Loucy (cell line): ENCODE results near the gene POLR1H.

ENCODE experiments used
- H2AFZ ChIP-seq: fragments of 200-600 bp; sonication (generic); 2 replicates; pipeline ENCODE4 v1.6.0; 2016; ENCODE audit warnings: antibody characterized with exemption, mild to moderate bottlenecking, low read length, moderate library complexity
- H3F3A ChIP-seq: fragments of 200-600 bp; 2 replicates; pipeline ENCODE4 v1.6.0; 2016; ENCODE audit warnings: antibody characterized with exemption, low read depth, mild to moderate bottlenecking
- H3K27me3 ChIP-seq: fragments of 200-600 bp; sonication (generic); 2 replicates; pipeline ENCODE4 v1.6.1; 2014; ENCODE audit warnings: low read length, mild to moderate bottlenecking; ENCODE audit not compliant: insufficient read depth, poor library complexity, severe bottlenecking
- H3K36me3 ChIP-seq: fragments of 200-600 bp; sonication (generic); 2 replicates; pipeline ENCODE4 v1.6.1; 2016; ENCODE audit warnings: low read length; ENCODE audit not compliant: insufficient read depth
- H3K4me1 ChIP-seq: fragments of 200-600 bp; sonication (generic); 2 replicates; pipeline ENCODE4 v1.5.1; 2014; ENCODE audit warnings: low read length, mild to moderate bottlenecking; ENCODE audit not compliant: insufficient read depth, poor library complexity, severe bottlenecking
- H3K4me2 ChIP-seq: fragments of 200-600 bp; sonication (generic); 2 replicates; pipeline ENCODE4 v1.6.0; 2014; ENCODE audit warnings: antibody characterized with exemption, low read length, low read depth, mild to moderate bottlenecking; ENCODE audit not compliant: poor library complexity, severe bottlenecking
- H3K4me3 ChIP-seq: fragments of 200-600 bp; sonication (generic); 2 replicates; pipeline ENCODE4 v1.5.1; 2014; ENCODE audit warnings: low read length, mild to moderate bottlenecking, mixed read lengths; ENCODE audit not compliant: poor library complexity, severe bottlenecking
- H3K79me2 ChIP-seq: fragments of 200-600 bp; sonication (generic); 2 replicates; pipeline ENCODE4 v1.6.1; 2014; ENCODE audit warnings: low read length; ENCODE audit not compliant: insufficient read depth
- H3K9ac ChIP-seq: fragments of 200-600 bp; sonication (generic); 2 replicates; pipeline ENCODE4 v1.6.0; 2014; ENCODE audit warnings: mild to moderate bottlenecking, low read depth, low read length, moderate library complexity; ENCODE audit not compliant: poor library complexity, severe bottlenecking
- H3K9me2 ChIP-seq: fragments of 200-600 bp; sonication (generic); replicated peaks from 2 replicates; pipeline ENCODE4 v1.6.1; 2016; ENCODE audit warnings: low read depth, low read length, mixed read lengths
- H3K9me3 ChIP-seq: fragments of 200-600 bp; sonication (generic); 2 replicates; pipeline ENCODE4 v1.6.1; 2014; ENCODE audit warnings: mild to moderate bottlenecking, antibody characterized with exemption, low read length, low read depth; ENCODE audit not compliant: insufficient read depth
- H4K20me1 ChIP-seq: fragments of 200-600 bp; sonication (generic); 2 replicates; pipeline ENCODE4 v1.6.0; 2014; ENCODE audit warnings: antibody characterized with exemption, low read length, mild to moderate bottlenecking; ENCODE audit not compliant: insufficient read depth, poor library complexity, severe bottlenecking
- EZH2phosphoT487 ChIP-seq: fragments of 200-600 bp; IDR thresholded peaks from 2 replicates; pipeline ENCODE4 v1.6.1; 2018; ENCODE audit warnings: antibody characterized with exemption, mild to moderate bottlenecking, moderate library complexity, borderline replicate concordance
- TF ChIP-seq, protein P1 (sequence below): fragments of 200-600 bp; sonication (generic); conservative IDR thresholded peaks from 2 replicates; pipeline ENCODE4 v1.5.1; 2014; ENCODE audit warnings: mild to moderate bottlenecking, antibody characterized with exemption, low read length

POLR1H gene

DNA sequence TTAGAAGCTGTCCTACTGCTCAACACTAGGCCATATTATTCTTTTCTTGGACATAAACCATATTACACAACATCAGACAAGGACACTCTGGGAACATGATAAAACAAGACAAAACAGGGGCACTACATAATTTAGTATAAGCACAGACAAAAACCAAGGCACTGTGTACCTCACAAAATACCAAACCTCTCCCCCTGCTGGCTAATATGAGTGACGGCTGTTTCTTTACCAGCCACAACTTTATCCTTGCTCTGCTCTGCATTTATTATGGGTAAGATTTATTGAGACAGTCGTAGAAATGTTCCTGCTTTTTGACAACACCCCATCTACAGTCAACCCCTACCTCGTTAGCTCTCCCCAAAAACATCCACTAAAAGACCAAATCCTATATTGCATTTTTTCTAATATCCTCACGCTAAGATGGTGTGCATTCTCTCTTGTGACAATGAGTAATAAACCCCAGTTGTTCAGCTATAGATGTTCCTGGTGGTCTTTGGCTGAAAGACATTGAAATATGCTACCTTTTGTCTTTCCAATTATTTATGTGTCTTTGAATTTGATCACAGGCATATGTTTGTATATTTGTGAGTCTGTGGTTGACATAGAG is 23.8 kb upstream of the POLR1H start:
- Histone ChIP-seq H3K4me1 (no peaks in the 10 kb centered on the region), H3K4me2 (no peak overlapping the region), H3K27me3 (no peaks in the 10 kb centered on the region), H3F3A (no peaks in the 10 kb centered on the region), H3K36me3 (peaks cover 4% of the 10 kb centered on the region; the same call in 1 of the 2 replicates), H3K4me3 (no peak overlapping the region), H3K79me2 (no peaks in the 10 kb centered on the region), H3K9me3 (no peaks in the 10 kb centered on the region), H2AFZ (no peak overlapping the region), H4K20me1 (no peaks in the 10 kb centered on the region), H3K9ac (no peak overlapping the region), H3K9me2 (no peaks in the 10 kb centered on the region)
- TF ChIP-seq, protein P1, sequence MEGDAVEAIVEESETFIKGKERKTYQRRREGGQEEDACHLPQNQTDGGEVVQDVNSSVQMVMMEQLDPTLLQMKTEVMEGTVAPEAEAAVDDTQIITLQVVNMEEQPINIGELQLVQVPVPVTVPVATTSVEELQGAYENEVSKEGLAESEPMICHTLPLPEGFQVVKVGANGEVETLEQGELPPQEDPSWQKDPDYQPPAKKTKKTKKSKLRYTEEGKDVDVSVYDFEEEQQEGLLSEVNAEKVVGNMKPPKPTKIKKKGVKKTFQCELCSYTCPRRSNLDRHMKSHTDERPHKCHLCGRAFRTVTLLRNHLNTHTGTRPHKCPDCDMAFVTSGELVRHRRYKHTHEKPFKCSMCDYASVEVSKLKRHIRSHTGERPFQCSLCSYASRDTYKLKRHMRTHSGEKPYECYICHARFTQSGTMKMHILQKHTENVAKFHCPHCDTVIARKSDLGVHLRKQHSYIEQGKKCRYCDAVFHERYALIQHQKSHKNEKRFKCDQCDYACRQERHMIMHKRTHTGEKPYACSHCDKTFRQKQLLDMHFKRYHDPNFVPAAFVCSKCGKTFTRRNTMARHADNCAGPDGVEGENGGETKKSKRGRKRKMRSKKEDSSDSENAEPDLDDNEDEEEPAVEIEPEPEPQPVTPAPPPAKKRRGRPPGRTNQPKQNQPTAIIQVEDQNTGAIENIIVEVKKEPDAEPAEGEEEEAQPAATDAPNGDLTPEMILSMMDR: peak; percentile 77
- no peak for TF ChIP-seq EZH2phosphoT487

DNA sequence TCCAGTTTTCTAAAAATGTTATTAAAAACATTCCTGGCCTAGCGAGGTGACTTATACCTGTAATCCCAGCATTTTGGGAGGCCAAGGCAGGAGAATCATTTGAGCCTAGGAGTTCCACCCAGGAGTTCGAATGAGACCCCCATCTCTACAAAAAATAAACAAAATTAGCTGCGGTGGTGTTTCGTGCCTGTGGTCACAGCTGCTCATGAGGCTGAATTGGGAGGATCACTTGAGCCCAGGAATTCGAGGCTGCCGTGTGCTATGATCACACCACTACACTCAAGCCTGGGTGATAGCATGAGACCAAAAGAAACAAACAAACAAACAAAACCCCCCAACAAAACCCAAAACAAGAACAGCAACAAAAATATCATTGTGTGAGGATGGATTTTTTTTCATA is 19.8 kb upstream of the POLR1H start:
- no peaks in the 10 kb centered on the region for H3K27me3 ChIP-seq
- H3K4me1 ChIP-seq: no peaks in the 10 kb centered on the region
- no peak overlapping the region for H3K4me3 ChIP-seq
- H3K9me3 ChIP-seq: no peaks in the 10 kb centered on the region
- no peaks in the 10 kb centered on the region for H3F3A ChIP-seq
- H3K9ac ChIP-seq: no peak overlapping the region
- H3K4me2 ChIP-seq: no peak overlapping the region
- no peak overlapping the region for H2AFZ ChIP-seq
- no peaks in the 10 kb centered on the region for H3K79me2 ChIP-seq
- H4K20me1 ChIP-seq: no peaks in the 10 kb centered on the region
- H3K9me2 ChIP-seq: no peaks in the 10 kb centered on the region
- no peaks in the 10 kb centered on the region for H3K36me3 ChIP-seq
- no peak for TF ChIP-seq EZH2phosphoT487
- TF ChIP-seq, protein P1: no peak

DNA sequence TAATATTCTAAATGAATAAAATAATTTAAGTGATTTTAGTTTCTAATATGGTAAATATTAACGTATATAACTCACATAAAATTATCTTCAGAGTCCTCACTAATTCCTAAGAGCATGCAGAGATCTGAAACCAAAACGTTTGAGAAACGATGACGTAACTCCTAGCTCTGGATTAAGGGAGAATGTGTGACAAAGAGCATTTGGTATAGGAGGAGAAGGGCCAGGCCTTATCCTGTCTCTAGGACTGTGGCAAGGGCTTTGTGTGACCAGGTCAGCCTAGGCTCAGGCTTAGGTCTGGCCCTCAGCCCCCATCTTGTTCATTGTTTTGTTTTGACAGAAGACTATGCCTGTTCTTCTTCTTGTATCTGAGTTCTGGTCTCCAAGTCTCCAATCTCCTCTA is 19.2 kb upstream of the POLR1H start:
- Histone ChIP-seq H3K36me3 (no peaks in the 10 kb centered on the region), H3F3A (no peaks in the 10 kb centered on the region), H3K4me1 (no peaks in the 10 kb centered on the region), H3K9me2 (no peaks in the 10 kb centered on the region), H3K9me3 (no peaks in the 10 kb centered on the region), H2AFZ (no peak overlapping the region), H3K27me3 (no peaks in the 10 kb centered on the region), H4K20me1 (no peaks in the 10 kb centered on the region), H3K4me3 (no peak overlapping the region), H3K79me2 (no peaks in the 10 kb centered on the region), H3K9ac (no peak overlapping the region), H3K4me2 (no peak overlapping the region)
- TF ChIP-seq, protein P1: no peak
- TF ChIP-seq EZH2phosphoT487: no peak
